ENCODE measurements around the gene CNGB1.
"Not testable (repeated sequence)": the region's sequence is repeated elsewhere in the genome, so short reads cannot be mapped to it uniquely, and the experiment has no call there.

Gene CNGB1

GRCh38 chr16:57950382-57950781, 20.5 kb downstream of the CNGB1 start:
- no peak for DNase-seq

GRCh38 chr16:57949595-57950238, 21.2 kb downstream of the CNGB1 start:
- DNase-seq: no peak

GRCh38 chr16:57949013-57949412, 21.9 kb downstream of the CNGB1 start:
- DNase-seq: no peak

- DNase-seq: no peak
Observed at GRCh38 chr16:57948027-57948426, 22.9 kb downstream of the CNGB1 start.

- DNase-seq: no peak
Observed at GRCh38 chr16:57947261-57947660, 23.7 kb downstream of the CNGB1 start.

GRCh38 chr16:57946181-57946801, 24.6 kb downstream of the CNGB1 start:
- DNase-seq: no peak

GRCh38 chr16:57945740-57946138, 25.2 kb downstream of the CNGB1 start:
- no peak for DNase-seq

- DNase-seq: no peak
Observed at GRCh38 chr16:57944970-57945739, 25.8 kb downstream of the CNGB1 start.

GRCh38 chr16:57943381-57943780, 27.5 kb downstream of the CNGB1 start:
- not testable (repeated sequence) for DNase-seq

- DNase-seq: not testable (repeated sequence)
Observed at GRCh38 chr16:57941901-57942300, 29.0 kb downstream of the CNGB1 start.

GRCh38 chr16:57941016-57941664, 29.8 kb downstream of the CNGB1 start:
- DNase-seq: no peak

- no peak for DNase-seq
Observed at GRCh38 chr16:57940382-57940966, 30.5 kb downstream of the CNGB1 start.

- DNase-seq: no peak
Observed at GRCh38 chr16:57939872-57940224, 31.1 kb downstream of the CNGB1 start.

GRCh38 chr16:57938936-57939871, 31.7 kb downstream of the CNGB1 start:
- DNase-seq: no peak

GRCh38 chr16:57938484-57938883, 32.4 kb downstream of the CNGB1 start:
- DNase-seq: no peak

GRCh38 chr16:57937861-57938260, 33.1 kb downstream of the CNGB1 start:
- no peak for DNase-seq

- DNase-seq: no peak
Observed at GRCh38 chr16:57935904-57936303, 35.0 kb downstream of the CNGB1 start.

GRCh38 chr16:57930533-57930932, 40.4 kb downstream of the CNGB1 start:
- DNase-seq: no peak

GRCh38 chr16:57929250-57929649, 41.7 kb downstream of the CNGB1 start:
- DNase-seq: no peak

GRCh38 chr16:57926041-57926440, 44.9 kb downstream of the CNGB1 start:
- DNase-seq: no peak

GRCh38 chr16:57925310-57925709, 45.6 kb downstream of the CNGB1 start:
- no peak for DNase-seq

GRCh38 chr16:57924514-57924913, 46.4 kb downstream of the CNGB1 start:
- no peak for DNase-seq
